ENCODE results near the gene PCDHGC4. TPM values are rescaled to one million over a fixed set of nuclear protein-coding genes. Genes with fewer than 3 reads are reported as not detected.

PCDHGC4 gene
- polyA plus RNA-seq, 1 experiment: 0.49 TPM

DNA sequence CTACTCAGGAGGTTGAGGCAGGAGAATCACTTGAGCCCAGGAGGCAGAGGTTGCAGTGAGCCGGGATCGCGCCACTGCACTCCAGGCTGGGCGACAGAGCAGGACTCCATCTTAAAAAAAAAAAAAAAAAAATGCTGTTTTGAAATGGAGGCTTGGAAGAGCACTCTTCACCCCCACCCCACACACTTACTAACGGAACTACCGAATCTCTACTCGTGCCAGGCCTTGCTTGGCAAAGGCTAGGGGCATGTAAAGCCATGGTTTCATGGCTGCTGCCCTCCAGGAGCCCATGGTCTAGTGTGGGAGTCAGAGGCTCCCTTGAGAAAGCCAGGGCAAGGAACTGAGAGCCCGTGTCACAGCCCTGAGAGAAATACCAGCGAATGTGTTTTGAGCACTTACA is 25.3 kb downstream of the PCDHGC4 start:
- DNase-seq (ENCODE audit: low read depth): no peak
- Histone ChIP-seq H3K4me3 (ENCODE audit: low read depth, low read length) (no peak overlapping the region), H3K27me3 (ENCODE audit: control insufficient read depth, insufficient read depth, low read length) (no peaks in the 10 kb centered on the region), H3K36me3 (ENCODE audit: control insufficient read depth, insufficient read depth, low read length) (peaks cover 19% of the 10 kb centered on the region)
- ChIA-PET CTCF (interaction anchor here (0.9 to 11.0 kb wide), 5 partner anchors 14 to 80 kb away, joined by 3 to 170 read pairs (median 21); partner anchors contain the start of genes PCDHGA12 and PCDHGC3), POLR2A (no interaction called here)
- no peak for TF ChIP-seq CTCF (IDR thresholded peaks at IDR 0.05; ENCODE audit: insufficient read depth, low read depth, low read length)

DNA sequence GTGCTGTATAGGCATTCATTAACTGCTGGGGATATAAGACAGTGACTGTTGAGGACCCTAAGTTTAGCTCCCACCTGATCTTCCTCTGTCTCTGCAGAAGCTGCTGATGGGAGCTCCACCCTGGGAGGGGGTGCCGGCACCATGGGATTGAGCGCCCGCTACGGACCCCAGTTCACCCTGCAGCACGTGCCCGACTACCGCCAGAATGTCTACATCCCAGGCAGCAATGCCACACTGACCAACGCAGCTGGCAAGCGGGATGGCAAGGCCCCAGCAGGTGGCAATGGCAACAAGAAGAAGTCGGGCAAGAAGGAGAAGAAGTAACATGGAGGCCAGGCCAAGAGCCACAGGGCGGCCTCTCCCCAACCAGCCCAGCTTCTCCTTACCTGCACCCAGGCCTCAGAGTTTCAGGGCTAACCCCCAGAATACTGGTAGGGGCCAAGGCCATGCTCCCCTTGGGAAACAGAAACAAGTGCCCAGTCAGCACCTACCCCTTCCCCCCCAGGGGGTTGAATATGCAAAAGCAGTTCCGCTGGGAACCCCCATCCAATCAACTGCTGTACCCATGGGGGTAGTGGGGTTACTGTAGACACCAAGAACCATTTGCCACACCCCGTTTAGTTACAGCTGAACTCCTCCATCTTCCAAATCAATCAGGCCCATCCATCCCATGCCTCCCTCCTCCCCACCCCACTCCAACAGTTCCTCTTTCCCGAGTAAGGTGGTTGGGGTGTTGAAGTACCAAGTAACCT is 26.2 kb downstream of the PCDHGC4 start:
- POLR2A ChIA-PET: no interaction called here
- Histone ChIP-seq H3K27me3 (ENCODE audit: control insufficient read depth, insufficient read depth, low read length) (no peaks in the 10 kb centered on the region), H3K4me3 (ENCODE audit: low read depth, low read length) (no peak overlapping the region), H3K36me3 (ENCODE audit: control insufficient read depth, insufficient read depth, low read length) (peaks cover 15% of the 10 kb centered on the region)
- no peak for TF ChIP-seq CTCF (IDR thresholded peaks at IDR 0.05; ENCODE audit: insufficient read depth, low read depth, low read length)
- CTCF ChIA-PET: interaction anchor here (0.6 to 11.0 kb wide), 9 partner anchors 9 to 91 kb away, joined by 3 to 170 read pairs (median 6); partner anchors contain the start of genes PCDHGA11, PCDHGC3 and PCDHGC4
- DNase-seq (ENCODE audit: low read depth): no peak

DNA sequence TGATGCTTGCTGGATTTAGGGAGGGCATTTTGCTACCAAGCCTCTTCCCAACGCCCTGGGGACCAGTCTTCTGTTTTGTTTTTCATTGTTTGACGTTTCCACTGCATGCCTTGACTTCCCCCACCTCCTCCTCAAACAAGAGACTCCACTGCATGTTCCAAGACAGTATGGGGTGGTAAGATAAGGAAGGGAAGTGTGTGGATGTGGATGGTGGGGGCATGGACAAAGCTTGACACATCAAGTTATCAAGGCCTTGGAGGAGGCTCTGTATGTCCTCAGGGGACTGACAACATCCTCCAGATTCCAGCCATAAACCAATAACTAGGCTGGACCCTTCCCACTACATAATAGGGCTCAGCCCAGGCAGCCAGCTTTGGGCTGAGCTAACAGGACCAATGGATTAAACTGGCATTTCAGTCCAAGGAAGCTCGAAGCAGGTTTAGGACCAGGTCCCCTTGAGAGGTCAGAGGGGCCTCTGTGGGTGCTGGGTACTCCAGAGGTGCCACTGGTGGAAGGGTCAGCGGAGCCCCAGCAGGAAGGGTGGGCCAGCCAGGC is 27.0 kb downstream of the PCDHGC4 start:
- peaks cover 12% of the 10 kb centered on the region for H3K36me3 ChIP-seq (ENCODE audit: control insufficient read depth, insufficient read depth, low read length)
- H3K4me3 ChIP-seq (ENCODE audit: low read depth, low read length): no peak overlapping the region
- no peak for TF ChIP-seq CTCF (IDR thresholded peaks at IDR 0.05; ENCODE audit: insufficient read depth, low read depth, low read length)
- DNase-seq (ENCODE audit: low read depth): no peak
- no peaks in the 10 kb centered on the region for H3K27me3 ChIP-seq (ENCODE audit: control insufficient read depth, insufficient read depth, low read length)
- ChIA-PET POLR2A (no interaction called here), CTCF (interaction anchor here (0.6 to 11.0 kb wide), 17 partner anchors 10 to 1295 kb away, joined by 3 to 170 read pairs (median 5); partner anchors contain the start of genes PCDHGA11, PCDHGA12, PCDHGC3 and PCDHGC4)

GRCh38 chr5:141512390-141512910 is 27.6 kb downstream of the PCDHGC4 start:
- Histone ChIP-seq H3K36me3 (ENCODE audit: control insufficient read depth, insufficient read depth, low read length) (peaks cover 11% of the 10 kb centered on the region), H3K4me3 (ENCODE audit: low read depth, low read length) (peak overlapping the region; percentile 39), H3K27me3 (ENCODE audit: control insufficient read depth, insufficient read depth, low read length) (no peaks in the 10 kb centered on the region)
- CTCF ChIA-PET: interaction anchor here (0.6 to 11.0 kb wide), 31 partner anchors 9 to 1295 kb away, joined by 3 to 170 read pairs (median 4); partner anchors contain the start of genes PCDHGA10, PCDHGA11, PCDHGA12 and PCDHGB7
- TF ChIP-seq CTCF (IDR thresholded peaks at IDR 0.05; ENCODE audit: insufficient read depth, low read depth, low read length): peak; percentile 90
- no peak for DNase-seq (ENCODE audit: low read depth)
- POLR2A ChIA-PET: interaction anchor here (0.6 to 1.0 kb wide), 2 partner anchors 9 to 1403 kb away, joined by 5 to 6 read pairs; no protein-coding TSS in a partner anchor

Data from BJ (cell line).